Activated CD8-positive, alpha-beta memory T cell treated with anti-CD3 and anti-CD28 coated beads, Interleukin-2, amount 50 U/mL, for 1 hour (primary cell): Measurements from ENCODE around the gene CDK11A.

Experiments
- DNase-seq: peaks from one replicate; pipeline ENCODE4 v3.0.0-alpha.2; 2020; ENCODE audit errors: extremely low read depth

Gene CDK11A

DNA sequence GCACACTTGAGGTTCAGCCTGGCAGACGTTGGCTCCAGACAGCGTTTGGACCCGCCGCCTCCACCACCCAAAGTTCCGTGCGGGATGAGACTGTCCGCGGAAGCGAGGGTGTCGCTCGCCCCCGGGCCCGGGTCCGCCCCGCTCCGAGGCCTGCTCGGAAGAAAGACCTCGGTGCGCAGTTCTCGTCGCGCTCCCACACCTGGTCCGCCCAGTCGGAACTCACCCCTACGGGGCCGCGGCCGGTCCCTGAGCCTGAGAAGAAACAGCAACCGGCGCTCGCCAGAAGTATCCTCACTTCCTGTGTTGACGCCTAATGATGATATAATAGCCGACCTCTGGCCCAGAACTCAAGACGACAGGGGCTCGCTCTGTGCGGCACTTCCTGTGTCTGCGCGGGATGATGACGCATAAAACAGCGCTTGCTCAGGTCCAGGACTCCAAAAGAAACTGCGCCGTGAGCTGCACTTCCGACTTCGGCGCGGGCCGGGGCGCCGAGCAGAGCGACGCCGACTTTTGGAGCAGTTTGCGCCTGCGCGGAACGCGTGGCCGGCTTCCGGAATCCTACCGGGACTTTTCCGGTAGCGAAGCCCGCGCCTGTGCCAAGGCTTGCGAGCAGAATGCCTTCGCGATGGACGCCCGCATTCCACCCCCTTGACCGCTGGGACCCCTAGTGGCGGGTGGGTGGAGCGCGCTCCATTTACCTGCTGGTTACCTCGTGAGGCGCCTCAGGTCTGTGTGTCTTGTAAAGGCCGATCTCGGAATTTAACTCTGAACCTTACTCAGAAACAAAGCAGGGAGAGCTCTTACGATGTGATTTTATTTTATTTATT is at the start of gene CDK11A:
Gene CDK11A, minus strand, starts transcription at position 323 of the 830 bp plus-strand sequence. CDS start 1,539 bp downstream, outside the sequence.
- DNase-seq, result peak; percentile 99

DNA sequence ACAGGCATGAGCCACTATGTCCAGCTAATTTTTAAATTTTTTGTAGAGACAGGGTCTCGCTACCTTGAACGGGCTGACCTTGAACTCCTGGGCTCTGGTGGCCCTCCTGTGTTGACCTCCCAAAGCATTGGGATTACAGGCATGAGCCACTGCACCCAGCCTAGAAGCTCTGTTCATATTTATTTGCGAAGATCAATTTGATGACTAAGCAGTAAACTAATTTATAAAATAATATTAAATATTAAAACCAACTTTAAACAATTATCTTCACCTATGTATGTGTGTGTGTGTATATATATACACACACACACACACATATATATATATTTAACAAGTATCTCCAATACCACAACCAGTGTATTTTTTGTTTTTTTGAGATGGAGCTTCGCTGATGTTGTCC is 49.7 kb upstream of the CDK11A start:
- DNase-seq, result no peak

DNA sequence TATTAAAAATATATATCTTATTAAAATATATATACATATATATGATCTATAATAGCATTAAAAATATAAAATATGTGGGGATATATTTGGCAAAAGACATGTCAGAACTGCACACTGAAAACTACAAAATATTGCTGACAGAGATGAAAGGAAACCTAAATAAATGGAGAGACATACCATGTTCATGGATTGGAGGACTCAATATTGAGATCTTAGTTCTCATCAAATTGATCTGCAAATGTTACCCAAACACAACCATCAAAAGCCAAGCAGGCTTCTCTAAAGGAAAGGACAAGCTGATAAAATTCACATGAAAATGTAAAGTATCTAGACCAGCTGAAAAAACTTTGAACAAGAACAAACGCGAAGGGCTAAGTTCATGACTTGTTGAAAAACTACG is 46.9 kb upstream of the CDK11A start:
- DNase-seq, result no peak

DNA sequence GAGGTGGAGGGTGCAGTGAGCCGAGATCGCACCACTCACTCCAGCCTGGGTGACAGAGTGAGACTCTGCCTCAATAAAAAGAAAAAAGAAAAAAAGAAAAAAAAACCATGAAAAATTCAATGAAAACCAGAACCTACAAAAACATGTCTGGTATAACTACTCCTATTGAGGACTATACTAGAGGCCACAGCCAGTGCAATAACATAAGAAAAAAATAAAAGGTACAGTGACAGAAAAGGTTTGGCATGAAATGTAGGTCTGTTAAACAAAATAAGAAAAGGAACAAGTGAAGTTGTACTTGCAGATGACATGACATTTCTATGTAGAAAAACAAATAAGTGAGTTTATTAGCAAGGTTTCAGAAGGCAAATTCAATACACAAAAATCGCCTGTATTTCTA is 45.9 kb upstream of the CDK11A start:
- DNase-seq, result no peak

DNA sequence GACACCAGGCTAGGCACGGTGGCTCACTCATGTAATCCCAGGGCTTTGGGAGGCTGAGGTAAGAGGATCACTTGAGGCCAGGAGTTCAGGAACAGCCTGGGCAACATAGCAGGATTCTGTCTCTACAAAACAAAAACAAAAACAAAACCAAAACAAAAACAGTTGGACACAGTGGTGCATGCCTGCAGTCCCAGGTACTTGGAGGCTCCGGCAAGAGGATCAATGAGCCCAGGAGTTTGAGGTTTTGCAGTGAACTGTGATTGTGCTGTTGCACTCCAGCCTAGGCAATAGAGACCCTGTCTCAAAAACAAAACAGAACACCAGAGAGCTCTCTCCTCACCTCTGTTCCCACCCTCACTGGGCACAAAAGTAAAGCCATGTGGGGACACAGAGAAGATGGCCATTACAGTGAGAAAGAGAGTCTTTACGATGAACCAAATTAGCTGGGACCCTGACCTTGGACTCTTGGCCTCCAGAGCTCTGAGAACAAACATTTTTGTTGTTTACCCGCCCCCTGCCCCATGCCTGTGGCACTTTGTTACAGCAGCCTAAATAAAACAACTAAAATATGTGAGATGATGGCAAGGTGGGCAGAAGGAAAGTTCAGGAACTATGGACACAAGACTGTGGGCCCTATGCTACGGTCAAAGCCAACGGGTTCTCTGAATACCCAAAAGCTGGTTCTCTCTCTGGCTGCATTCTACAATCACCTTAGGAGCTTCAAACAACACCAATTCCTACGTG is 44.3 kb upstream of the CDK11A start:
- no peak for DNase-seq

DNA sequence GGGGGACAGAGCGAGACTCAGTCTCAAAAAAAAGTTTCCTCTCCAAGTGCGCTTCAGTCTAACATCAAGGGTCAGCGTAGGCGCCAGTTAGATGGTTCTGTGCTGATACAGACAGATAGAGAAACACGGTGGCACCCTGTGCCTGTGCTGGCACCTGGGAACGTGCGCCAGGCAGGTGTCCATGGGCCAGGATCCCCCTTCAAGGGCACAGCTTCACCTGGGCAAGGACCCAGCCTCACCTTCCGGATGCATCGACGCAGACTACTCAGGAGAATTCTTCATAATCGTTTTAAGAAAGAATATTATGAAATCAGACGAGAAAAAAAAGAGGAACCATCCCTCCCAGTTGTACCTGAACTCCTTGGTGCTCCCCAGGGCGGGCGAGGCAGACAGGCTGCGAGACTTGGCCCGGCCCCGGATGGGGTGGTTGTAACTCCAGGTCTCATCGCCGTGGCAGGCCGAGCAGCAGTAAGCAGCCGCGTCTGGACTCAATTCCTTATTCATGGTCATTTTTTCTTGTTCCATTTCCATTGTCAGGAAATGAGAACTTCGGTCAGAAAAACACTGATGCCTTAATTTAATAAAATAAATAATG is 40.8 kb upstream of the CDK11A start:
- DNase-seq, result no peak

DNA sequence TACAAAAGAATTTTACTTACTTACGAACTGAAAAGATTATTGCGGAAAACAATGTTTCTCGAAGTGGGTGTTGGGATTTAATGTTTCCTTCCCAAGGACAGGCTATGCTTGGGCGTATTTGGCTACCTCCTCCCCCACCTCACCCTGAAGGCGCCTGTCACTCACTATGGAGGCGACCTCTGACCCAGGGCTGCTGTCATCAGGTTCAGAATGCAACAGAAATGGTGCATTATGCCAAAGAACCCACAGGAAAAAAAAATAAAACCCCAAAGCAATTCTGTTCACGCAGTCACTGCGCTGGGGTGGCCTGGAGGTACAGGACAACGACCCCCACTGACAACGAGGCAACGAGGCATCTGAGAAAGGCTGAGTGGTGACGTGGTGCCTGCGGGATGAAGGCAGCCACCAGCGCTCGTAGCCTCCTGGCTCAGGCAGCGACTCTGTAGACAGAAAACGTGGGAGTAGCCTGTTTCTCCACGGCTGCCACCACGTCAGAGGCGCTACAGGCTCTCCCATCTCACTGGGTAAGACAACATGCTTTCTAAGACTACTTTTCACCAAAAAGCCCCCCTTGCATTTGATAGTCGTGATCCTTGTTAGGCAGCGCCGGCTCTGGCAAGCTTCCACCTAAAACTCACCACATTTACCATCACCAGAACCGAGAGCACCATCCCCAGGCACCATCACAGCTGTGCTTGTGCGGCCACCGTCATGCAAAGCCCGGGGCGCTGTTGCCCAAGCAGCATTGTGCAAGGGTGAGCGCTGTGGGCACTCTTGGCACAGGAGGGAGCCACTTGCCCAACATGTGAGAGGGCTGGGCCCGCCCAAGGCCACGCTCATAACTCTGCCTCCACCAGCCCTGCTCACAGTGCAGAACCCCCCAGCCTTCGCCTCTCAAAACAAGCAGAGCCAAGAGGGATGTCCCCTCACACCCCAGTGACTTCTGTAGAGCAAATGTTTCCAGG is 39.8 kb upstream of the CDK11A start:
- no peak for DNase-seq

DNA sequence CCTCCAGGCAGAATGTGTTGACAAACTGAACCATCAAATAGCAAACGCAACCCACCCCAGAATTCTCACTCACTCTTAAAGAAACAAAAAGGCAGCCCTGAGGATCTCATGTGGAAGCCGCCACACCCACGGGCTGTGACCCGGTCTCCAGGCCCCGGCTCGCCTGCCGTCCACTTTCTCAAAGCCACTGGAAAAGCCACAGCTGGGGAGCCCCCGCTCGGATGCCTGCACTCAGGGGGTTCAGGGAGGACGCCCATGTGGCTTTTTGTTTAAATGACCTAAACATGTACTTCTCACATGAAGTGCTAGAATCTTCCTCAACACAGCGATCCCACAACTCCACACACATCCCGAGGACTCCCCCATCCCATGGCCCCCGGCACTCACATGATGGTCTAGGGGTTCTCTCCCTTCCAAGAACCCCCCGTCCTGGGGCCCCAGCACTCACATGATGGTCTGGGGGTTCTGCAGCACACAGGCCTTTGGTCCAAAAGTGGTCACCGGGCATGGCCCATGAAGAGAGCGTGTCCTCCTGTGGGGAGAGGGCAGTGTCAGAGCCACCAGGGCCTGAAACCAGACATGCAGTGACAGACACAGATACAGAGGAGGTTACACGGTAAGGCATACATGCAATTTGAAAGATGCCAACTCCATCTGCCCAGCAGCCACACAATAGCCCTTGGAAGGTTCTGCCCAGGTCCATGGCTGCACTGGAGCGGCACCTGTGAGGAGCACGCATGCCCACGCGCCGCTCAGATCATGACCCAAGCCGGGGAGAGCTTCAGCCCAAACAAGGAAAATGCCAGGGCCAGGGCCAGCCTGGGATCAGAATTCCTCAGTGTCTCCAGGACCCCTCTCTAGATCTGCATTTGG is 37.6 kb upstream of the CDK11A start:
- no peak for DNase-seq

DNA sequence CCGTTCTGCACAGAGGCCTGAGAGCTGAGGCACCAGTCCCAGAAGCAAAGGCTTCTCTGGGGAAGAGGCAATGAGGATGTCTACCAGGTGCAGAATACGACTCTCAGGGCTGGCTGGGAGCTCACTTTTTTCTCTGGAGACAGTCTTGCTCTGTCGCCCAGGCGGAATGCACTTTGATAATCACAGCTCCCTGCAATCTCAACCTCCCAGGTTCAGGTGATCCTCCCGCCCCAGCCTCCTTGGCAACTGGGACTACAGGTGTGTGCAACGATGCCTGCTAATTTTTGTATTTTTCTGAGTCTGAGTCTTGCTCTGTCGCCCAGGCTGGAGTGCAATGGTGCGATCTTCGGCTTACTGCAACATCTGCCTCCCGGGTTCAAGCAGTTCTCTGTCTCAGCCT is 36.6 kb upstream of the CDK11A start:
- no peak for DNase-seq

DNA sequence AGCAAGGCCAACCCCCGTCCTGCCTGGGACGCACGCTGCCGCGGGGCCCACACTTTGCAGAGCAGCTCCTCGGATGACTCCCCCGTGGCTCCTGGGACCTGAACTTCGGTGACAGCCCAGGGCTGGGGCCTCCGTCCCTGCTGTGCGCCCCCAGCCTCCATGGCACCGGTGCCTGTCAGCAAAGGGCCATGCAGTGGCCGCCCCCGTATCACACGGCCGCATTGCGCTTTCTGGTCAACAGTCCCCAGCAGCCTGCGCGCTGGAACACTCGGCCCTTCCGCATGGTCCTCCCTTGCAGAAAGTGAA is 36.1 kb upstream of the CDK11A start:
- no peak for DNase-seq

DNA sequence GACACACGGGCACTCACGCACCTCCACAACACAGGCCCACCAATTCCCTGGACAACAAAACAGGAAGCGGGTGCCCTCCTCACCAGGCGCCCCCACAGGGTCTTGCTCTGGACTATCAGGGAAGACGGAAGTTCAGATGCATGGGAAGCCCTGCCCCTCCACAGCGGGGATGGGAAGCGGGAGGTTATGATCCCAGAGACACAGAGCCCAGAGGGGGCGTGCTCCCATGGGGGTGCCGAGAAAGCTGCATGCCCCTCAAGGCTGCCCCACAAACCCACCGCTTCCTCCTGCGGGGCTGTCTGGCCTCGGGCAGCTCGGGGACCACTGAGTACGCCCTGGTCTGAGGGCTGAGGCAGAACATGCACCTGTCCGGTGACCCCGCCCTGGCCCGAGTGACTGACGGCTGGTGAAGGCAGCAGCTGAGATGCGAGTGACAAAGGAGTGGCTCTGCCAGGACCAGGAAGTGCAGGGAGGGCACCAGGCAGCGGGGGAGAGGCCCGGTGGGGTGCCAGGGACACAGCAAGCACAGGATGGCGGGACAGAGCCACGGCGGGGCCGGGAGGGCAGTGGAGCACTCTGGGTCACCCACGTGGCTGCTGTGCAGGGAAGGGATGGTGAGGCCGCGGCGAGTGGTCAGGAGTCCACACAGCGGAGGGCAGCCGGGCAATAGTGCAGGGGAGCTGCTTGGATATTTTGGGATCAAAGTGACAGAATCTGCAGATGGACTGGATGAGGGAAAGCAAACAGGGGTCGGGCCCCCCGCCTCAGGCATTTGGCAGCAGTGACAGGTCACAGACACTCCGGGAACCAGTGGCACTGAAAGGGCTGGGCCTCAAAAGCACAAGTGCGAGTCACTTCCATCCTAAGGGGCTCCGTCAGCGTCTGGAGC is 35.5 kb upstream of the CDK11A start:
- no peak for DNase-seq

DNA sequence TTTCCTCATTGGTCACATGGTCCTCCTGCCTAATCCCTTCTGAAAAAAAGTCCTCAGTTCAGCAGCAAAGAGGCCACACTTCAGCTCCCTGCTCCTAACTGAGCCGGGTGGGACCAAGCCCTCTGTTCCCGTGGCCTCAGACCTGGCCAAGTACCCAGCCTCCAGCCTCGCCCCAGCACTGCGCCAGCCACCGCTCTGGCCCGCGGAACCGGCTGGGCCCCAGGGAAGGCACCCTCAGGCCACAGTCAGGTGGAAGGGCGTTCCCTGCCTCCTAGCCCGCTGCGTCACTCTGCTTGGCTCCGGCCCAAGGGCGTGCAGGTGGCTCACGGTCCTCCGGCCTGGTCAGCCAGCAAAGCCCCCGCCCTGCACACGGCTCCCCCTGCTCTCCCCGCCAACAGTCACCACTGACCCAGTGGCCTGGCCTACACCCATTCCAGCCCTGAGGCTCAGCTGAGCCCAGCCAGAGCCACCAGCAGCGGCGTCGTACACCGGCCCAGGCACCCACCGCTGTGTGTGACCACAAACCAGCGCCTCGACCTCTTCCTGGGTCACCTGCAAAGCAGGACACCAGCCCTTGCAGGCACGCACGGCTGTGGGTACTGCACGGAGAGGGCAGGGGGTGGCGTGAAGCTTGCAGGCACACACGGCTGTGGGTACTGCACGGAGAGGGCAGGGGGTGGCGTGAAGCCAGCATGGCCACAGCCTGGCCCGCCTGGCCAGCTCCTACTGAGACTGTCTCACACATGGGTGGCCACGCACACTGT is 34.7 kb upstream of the CDK11A start:
- DNase-seq, result no peak

DNA sequence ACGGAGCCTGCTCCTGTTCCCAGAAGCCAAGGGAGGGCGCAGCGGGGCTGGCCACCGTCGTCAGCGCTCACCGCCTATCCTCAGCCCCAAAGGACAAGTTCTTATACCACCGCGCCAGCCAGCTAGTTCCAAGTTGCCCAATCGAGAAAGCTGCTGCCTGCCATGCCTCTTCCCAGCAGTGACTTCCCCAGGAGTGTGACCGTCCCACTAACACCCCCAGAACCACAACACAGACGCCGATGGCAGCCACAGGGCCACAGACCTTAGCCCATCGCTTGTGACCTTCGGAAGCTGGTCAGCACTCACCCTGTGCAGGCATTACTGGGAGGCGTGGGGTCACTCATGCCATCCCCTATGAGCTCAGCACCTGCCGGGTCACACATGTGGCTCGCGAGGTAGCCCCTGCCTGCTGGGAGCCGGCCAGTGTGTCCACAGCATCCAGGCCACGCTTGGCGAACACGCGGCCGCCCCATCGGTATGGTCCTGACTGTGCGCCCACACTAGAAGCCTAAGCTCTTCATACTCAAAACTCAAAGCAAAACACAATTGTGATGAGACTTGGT is 34.0 kb upstream of the CDK11A start:
- no peak for DNase-seq

DNA sequence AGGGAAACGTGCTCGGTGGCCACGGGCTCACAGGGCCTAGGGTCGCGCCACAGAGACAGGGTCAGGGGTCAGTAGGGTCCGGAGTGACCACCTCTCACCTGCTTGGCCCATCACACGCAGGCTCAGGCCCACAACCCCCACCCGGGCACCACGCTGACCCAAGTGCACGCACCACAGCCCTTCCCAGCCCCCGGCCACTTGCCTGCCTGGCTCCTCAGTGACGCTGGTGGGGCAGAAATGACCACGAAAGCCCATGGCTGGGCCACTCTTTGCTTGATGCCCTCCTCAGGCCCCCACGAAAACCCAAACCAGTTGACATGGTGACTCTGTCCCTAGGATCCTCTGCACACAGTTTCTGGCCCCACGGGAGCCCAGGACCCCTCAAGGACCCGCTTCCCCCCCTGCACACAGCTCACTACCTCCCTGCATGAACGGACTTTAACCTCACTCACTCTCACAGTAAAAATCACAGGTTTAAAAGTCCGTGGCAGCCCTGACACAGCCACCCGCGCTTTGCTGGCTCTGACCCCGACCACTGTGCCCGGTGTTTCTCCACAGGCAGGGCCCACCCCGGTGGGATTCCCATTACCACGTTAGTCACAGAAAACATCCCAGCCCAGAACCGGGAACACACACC is 33.4 kb upstream of the CDK11A start:
- no peak for DNase-seq

DNA sequence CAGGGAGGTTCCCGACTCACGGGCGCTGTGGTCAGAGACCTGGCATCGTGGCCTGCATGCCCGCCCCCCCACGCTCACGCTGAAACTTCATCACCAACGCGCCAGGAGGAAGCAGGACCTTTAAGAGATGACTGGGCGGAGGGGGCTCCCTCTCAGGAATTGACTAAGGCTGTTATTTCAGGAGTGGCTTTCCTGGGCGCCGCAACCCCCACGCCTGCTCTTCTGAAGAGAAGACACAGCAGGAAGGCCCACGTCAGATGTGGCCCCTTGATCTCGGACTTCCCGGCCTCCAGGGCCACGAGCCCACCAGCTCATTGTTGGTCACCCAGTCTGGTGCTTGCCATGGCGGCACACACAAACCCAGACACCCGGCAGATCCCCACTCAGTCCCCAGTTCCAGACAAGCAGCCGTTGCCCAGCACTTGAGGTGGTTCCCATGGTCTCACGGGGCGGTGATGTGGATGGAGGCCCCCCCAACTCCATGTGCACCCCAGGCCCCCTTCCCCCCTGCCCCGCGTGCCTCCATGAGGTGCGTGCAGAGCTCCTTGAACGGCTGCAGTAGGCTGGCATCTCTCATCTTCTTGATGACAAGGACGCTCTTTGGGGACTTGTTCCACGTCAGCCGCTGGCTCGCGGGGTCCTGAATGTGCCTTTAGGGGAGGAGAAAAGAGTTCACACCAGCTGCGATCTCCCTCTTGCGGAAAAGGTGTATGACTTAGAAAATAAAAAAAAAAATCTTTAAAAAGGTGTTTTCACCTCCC is 32.7 kb upstream of the CDK11A start:
- no peak for DNase-seq

DNA sequence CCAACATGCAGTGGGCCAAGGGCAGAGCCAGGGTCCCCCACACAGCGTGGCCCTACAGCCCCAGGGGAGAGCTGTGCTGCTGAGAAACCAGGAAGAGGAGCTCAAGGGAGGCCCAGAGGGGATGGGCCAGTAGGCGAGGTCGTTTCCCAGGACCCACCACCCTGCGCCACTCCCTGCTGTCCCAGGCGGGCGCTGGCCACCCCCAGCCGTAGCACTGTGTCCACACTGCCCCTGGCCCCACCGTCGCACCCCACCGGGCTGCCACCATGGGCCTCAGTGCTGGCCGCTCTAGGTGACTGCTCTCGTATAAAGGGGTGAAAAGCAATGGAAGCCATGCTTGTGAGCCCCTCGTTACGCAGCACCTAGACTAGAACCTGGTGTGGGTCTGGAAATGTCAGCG is 31.7 kb upstream of the CDK11A start:
- DNase-seq, result no peak

DNA sequence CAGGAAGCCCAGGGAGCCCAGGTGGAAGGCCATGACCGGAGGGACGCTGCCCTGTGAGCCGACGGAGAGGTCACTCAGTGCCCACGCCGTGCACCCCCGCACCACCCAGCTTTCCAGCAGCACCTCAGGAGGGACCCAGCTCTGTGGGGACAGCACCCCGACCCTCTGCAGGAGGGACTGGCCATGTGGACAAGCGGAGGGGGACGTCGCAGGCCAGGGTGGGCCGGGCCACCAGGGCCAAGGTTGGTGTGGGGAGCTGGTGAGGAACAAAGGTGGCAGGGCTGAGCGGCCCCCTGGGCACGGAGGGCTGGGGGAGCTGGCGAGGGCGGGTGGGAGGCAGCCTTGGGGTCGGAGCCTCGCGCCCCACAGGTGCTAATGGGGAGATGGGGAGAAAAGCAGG is 31.3 kb upstream of the CDK11A start:
- no peak for DNase-seq
